Mammary epithelial cell (primary cell): ENCODE measurements around the gene ZNF17.

ENCODE experiments used
- EZH2 ChIP-seq: IDR thresholded peaks from 2 replicates; pipeline ENCODE4 v1.6.1; 2012; ENCODE audit warnings: low read length, inconsistent platforms, borderline replicate concordance
- TF ChIP-seq, protein P1 (sequence below), 2 donors: IDR thresholded peaks in 1 of 2; conservative IDR thresholded peaks in 1 of 2; 2 replicates each; pipeline ENCODE4 v1.5.1; 2011 to 2012; ENCODE audit warnings: inconsistent platforms in 2 of 2, low read length in 2 of 2, mild to moderate bottlenecking in 2 of 2, control low read depth in 1 of 2, low read depth in 1 of 2; ENCODE audit not compliant: insufficient read depth in 1 of 2; ENCODE audit errors: extremely low read depth in 1 of 2

GRCh38 chr19:57466489-57466888, 55.5 kb downstream of the ZNF17 start:
- TF ChIP-seq, protein P1, sequence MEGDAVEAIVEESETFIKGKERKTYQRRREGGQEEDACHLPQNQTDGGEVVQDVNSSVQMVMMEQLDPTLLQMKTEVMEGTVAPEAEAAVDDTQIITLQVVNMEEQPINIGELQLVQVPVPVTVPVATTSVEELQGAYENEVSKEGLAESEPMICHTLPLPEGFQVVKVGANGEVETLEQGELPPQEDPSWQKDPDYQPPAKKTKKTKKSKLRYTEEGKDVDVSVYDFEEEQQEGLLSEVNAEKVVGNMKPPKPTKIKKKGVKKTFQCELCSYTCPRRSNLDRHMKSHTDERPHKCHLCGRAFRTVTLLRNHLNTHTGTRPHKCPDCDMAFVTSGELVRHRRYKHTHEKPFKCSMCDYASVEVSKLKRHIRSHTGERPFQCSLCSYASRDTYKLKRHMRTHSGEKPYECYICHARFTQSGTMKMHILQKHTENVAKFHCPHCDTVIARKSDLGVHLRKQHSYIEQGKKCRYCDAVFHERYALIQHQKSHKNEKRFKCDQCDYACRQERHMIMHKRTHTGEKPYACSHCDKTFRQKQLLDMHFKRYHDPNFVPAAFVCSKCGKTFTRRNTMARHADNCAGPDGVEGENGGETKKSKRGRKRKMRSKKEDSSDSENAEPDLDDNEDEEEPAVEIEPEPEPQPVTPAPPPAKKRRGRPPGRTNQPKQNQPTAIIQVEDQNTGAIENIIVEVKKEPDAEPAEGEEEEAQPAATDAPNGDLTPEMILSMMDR (conservative IDR thresholded peaks at IDR 0.05 in 1 of 2, IDR thresholded peaks at IDR 0.05 in 1 of 2; ENCODE audit: extremely low read depth in 1 of 2, insufficient read depth in 1 of 2, low read depth in 1 of 2, low read length in 2 of 2), result no peak
- no peak for TF ChIP-seq EZH2
